Activated T-helper 2 cell treated with anti-CD3 and anti-CD28 coated beads, Interferon-gamma antibody, Interleukin-2, Interleukin-4, amounts not matched to agents 10 μg/mL and 5 μg/mL and 100 μg/mL, durations not matched to agents 14 hours and 24 hours and 36 hours (primary cell): ENCODE measurements around the gene PTPRC. TPM values are rescaled to one million over a fixed set of nuclear protein-coding genes. Genes with fewer than 3 reads are reported as not detected.

Experiments used
- DNase-seq: peaks from one replicate; pipeline ENCODE4 v3.0.0; 2021; ENCODE audit warnings: low spot score
- H3K27ac Mint-ChIP-seq: one replicate; pipeline ENCODE4 v1.8.0; 2021; ENCODE audit warnings: mixed read lengths
- H3K27me3 Mint-ChIP-seq: one replicate; pipeline ENCODE4 v1.8.0; 2021; ENCODE audit warnings: low read depth, mixed read lengths
- H3K36me3 Mint-ChIP-seq: one replicate; pipeline ENCODE4 v1.8.0; 2021; ENCODE audit warnings: low read depth, mixed read lengths
- H3K4me1 Mint-ChIP-seq: one replicate; pipeline ENCODE4 v1.8.0; 2021; ENCODE audit warnings: low read depth, mixed read lengths
- H3K4me3 Mint-ChIP-seq: one replicate; pipeline ENCODE4 v1.8.0; 2021; ENCODE audit warnings: low read depth, mild to moderate bottlenecking, moderate library complexity, mixed read lengths
- H3K9me3 Mint-ChIP-seq: one replicate; pipeline ENCODE4 v1.8.0; 2021; ENCODE audit warnings: mixed read lengths
- intact Hi-C: fragments of 100-400 bp; cut with micrococcal nuclease; formaldehyde crosslinking; loops from one replicate; pipeline ENCODE4 v1.15.1; 2023
- total RNA-seq: library from RNA; stranded (reverse); gene quantifications from 2 replicates; pipeline ENCODE4 v1.2.3, GENCODE V29; 2022

The PTPRC gene
- total RNA-seq, 1 donor from 2014 or later = 321 TPM

DNA sequence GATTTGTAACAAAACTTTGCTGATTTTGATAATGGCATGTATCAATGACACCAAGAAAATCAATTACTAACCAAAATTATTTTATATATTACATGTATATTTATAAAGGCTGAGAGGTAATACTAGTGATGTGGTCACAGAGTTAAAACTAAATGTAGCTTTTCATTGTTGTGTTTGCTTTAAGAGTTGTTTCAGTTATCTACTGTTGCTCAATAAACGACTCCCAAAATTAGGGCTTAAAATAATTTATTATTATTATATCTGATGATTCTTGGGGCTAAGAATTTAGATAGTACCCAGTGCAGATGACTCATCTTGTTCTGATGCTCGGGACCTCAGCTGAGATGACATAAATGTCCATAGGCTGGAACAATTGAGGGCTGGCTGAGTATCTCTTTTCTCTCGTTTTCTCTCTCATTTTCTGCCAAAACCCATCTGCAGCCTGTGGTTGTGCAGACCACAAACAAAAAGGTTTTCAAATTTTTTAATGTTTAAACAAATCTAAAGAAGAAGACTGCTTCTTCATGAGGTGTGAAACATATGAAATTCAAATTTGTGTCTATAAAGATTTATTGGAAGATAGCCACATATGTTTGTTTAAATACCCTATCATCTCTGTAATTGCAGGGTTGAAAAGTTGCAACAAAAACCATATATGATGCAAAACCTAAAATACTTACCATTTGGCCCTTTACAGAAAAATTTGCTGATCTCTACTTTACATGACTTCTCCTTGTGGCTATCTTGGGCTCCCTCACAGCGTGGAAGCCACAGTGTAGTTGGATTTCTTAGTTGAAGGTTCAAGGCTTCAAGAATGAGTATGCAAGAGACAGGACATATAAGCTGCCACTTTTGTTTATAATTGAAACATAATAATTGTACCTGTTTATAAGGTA is 14.8 kb upstream of the PTPRC start:
- DNase-seq = no peak
- H3K9me3 Mint-ChIP-seq = no peaks in the 10 kb centered on the region
- H3K27ac Mint-ChIP-seq = peak overlapping the region; percentile 73
- peaks cover 90% of the 10 kb centered on the region for H3K4me1 Mint-ChIP-seq
- H3K4me3 Mint-ChIP-seq = peak overlapping the region; percentile 30
- H3K36me3 Mint-ChIP-seq = peaks cover 15% of the 10 kb centered on the region
- intact Hi-C loops = loop anchor here (1.0 to 5.0 kb wide), 2 partner anchors 8 to 457 kb away; no protein-coding TSS in a partner anchor
- H3K27me3 Mint-ChIP-seq = no peaks in the 10 kb centered on the region

DNA sequence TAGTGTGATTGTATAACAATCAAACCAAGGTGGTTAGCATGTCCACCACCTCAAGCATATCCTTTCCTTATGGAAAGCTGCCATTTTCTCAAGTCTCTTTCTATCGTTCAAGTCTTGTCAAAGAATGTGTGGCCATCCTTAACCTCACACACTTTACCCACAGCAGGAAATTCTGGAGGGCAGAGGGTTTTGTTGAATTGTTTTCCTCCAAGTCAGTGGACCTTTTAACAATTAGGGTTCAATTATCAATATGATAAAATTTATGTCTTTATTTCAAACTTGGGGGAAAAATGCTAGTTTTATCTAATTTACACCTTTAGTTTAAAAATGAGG is 14.2 kb upstream of the PTPRC start:
- DNase-seq = no peak
- peaks cover 91% of the 10 kb centered on the region for H3K4me1 Mint-ChIP-seq
- intact Hi-C loops = loop anchor here (1.0 to 5.0 kb wide), 2 partner anchors 8 to 457 kb away; no protein-coding TSS in a partner anchor
- H3K27me3 Mint-ChIP-seq = no peaks in the 10 kb centered on the region
- H3K9me3 Mint-ChIP-seq = no peaks in the 10 kb centered on the region
- peak overlapping the region; percentile 17 for H3K4me3 Mint-ChIP-seq
- peaks cover 21% of the 10 kb centered on the region for H3K36me3 Mint-ChIP-seq
- peak overlapping the region; percentile 73 for H3K27ac Mint-ChIP-seq

DNA sequence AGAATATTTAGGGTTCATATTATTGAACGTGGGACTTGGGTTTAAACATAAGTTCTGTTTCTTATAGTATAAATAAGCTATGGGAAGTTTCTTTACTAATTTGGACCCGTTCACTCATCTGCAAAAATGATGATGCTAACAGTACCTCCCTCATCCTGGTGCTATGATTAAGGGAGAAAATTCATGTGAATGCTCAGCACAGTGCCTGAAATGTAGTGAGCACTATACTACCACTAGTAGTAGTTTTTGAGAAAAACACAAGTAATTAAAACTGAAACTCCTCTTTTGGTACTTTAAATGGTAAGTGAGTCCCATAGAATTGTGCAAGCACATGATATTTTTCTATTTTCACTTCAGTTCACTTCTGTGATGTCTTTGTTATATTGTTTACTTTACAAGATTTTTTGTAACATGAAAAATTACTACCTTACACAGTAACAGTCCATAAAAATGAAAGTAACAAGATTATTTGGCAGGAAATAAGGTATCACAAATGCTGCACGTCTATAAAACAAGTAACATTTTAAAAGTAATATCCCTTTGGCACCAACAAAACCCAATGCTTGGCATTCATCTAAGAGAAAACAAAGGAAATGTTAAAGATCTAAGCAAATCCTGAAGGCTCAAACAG is 11.3 kb upstream of the PTPRC start:
- Mint-ChIP-seq H3K9me3 (no peaks in the 10 kb centered on the region), H3K27ac (peak overlapping the region; percentile 61), H3K36me3 (peaks cover 22% of the 10 kb centered on the region), H3K27me3 (no peaks in the 10 kb centered on the region), H3K4me3 (peak overlapping the region; percentile 30), H3K4me1 (peaks cover 87% of the 10 kb centered on the region)
- no peak for DNase-seq
- intact Hi-C loops = no loop called here

DNA sequence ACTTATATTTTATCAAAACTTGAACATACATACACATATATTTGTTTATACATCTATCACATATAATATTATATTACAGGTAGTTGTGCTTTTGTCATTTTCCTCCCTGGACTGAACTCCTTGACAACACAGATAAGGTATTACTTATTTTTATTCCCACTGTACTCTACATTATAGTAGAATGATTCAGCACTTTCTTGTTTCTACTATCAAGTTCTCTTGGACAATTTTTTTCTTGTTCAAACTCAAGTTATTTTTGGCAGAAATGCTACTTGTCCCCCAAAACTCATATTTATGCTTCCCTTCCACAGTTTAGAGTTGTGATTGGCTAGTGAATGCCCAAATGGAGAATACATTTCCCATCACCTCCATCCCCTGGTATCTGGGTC is 10.8 kb upstream of the PTPRC start:
- Mint-ChIP-seq H3K36me3 (peaks cover 24% of the 10 kb centered on the region), H3K4me3 (peak overlapping the region; percentile 34), H3K27me3 (no peaks in the 10 kb centered on the region), H3K27ac (peak overlapping the region; percentile 61), H3K9me3 (peaks cover 1% of the 10 kb centered on the region), H3K4me1 (peaks cover 86% of the 10 kb centered on the region)
- no peak for DNase-seq
- intact Hi-C loops = no loop called here

DNA sequence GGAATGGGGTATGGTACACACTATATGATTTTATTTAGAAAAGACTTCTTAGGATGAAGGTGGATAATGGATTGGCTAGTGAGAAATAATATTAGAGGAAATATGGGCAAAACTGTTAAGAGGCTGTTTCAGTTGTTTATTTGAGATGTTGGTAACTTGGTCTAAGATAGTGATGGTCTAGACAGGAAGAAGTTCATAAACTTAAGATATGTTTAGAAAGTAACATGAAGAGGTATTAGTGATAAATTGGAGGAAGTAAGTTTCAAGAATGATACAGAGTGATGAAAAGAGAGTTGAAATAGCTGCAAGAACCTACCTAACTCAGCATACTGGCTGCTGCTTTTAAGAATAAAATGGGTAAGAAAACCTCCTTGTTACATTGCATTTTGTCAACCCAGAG is 9.2 kb upstream of the PTPRC start:
- H3K36me3 Mint-ChIP-seq = peaks cover 40% of the 10 kb centered on the region
- H3K4me1 Mint-ChIP-seq = peaks cover 88% of the 10 kb centered on the region
- H3K4me3 Mint-ChIP-seq = no peak overlapping the region
- no peak for DNase-seq
- H3K9me3 Mint-ChIP-seq = peaks cover 15% of the 10 kb centered on the region
- intact Hi-C loops = no loop called here
- H3K27me3 Mint-ChIP-seq = no peaks in the 10 kb centered on the region
- peak overlapping the region; percentile 15 for H3K27ac Mint-ChIP-seq

DNA sequence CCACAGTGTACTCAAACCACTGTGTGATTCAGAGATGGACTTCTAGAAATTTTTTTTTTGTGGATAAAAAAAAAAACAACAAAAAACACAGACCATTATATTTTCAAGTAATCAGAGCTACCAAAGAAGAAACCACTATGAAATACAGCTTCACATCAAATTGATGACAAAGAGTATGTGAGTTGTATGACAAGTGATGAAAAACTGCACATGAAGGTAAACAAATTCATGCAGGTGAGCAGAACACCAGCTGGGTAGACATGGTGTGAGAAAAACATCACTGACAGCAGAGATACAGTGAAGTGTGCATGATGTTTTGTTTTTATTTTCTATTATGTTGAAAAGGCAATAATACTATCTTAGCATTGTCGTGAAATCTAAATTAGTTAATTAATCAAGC is 8.0 kb upstream of the PTPRC start:
- Mint-ChIP-seq H3K9me3 (peaks cover 15% of the 10 kb centered on the region), H3K27ac (no peak overlapping the region), H3K27me3 (no peaks in the 10 kb centered on the region), H3K4me3 (no peak overlapping the region), H3K4me1 (peaks cover 87% of the 10 kb centered on the region), H3K36me3 (peaks cover 47% of the 10 kb centered on the region)
- no peak for DNase-seq
- intact Hi-C loops = no loop called here

DNA sequence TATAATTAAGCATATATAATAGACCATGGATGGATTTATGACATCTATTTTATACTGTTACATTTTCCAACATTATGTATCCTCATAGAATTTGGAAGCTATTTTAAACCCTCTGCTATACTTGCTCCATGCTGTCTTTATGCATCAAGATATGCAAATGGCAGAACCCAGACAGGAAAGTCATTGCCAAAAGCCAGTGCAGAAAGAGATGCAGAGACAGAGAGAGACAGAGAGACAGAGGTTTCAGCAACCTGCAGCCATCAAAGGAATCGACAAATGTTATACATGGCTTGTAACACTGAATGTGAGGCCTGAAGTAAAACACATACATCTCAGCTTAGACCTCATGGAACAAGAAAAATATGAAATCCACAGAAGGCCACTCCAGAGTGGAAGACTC is 7.5 kb upstream of the PTPRC start:
- intact Hi-C loops = no loop called here
- Mint-ChIP-seq H3K27ac (peak overlapping the region; percentile 10), H3K9me3 (peaks cover 15% of the 10 kb centered on the region), H3K4me3 (no peak overlapping the region), H3K4me1 (peaks cover 87% of the 10 kb centered on the region), H3K27me3 (no peaks in the 10 kb centered on the region), H3K36me3 (peaks cover 45% of the 10 kb centered on the region)
- DNase-seq = no peak

DNA sequence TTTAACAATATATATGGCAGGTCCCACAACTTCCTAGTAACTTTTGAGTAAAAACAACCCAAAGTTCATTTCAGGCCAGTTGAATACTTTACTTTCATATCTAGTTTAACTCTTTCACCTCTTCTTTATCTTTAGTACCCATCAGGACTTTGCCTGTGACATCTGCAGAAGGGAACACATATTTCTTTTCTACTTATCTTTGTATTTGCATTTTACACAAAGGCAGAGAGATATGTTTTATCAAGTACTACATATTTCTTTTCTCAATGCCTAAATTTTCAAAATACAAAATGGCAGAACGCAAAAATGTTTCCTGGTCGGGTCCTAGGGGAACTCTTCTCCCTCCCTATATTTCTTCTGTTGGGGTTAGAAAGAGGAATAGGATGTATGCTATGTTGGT is 6.8 kb upstream of the PTPRC start:
- H3K27me3 Mint-ChIP-seq = no peaks in the 10 kb centered on the region
- H3K27ac Mint-ChIP-seq = peak overlapping the region; percentile 36
- H3K36me3 Mint-ChIP-seq = peaks cover 39% of the 10 kb centered on the region
- no peak overlapping the region for H3K4me3 Mint-ChIP-seq
- peaks cover 15% of the 10 kb centered on the region for H3K9me3 Mint-ChIP-seq
- no peak for DNase-seq
- peaks cover 87% of the 10 kb centered on the region for H3K4me1 Mint-ChIP-seq
- intact Hi-C loops = loop anchor here (1.0 kb wide), 1 partner anchor 8 kb away; no protein-coding TSS in a partner anchor

DNA sequence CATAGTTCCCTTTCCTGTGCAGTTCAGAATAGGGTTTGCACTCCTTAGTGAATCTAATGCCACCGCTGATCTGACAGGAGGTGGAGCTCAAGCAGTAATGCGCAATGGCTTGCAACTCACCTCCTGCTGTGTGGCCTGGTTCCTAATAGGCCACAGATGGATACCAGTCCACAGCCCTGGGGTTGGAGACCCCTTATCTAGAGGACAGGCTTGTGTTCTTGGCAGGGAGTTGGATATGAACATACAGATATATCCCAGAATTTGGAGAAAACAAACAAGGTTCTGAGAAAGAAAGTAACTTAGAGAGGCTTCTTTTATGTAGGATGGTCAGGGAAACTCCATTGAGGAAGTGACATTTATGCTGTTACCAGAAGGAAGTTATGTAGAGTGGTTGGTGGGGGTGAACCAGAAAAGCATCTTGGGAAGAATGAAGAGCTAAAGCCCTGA is 5.1 kb upstream of the PTPRC start:
- intact Hi-C loops = no loop called here
- Mint-ChIP-seq H3K9me3 (peaks cover 15% of the 10 kb centered on the region), H3K27me3 (no peaks in the 10 kb centered on the region), H3K27ac (peak overlapping the region; percentile 53), H3K4me1 (peaks cover 84% of the 10 kb centered on the region), H3K36me3 (peaks cover 33% of the 10 kb centered on the region), H3K4me3 (peak overlapping the region; percentile 28)
- DNase-seq = no peak

DNA sequence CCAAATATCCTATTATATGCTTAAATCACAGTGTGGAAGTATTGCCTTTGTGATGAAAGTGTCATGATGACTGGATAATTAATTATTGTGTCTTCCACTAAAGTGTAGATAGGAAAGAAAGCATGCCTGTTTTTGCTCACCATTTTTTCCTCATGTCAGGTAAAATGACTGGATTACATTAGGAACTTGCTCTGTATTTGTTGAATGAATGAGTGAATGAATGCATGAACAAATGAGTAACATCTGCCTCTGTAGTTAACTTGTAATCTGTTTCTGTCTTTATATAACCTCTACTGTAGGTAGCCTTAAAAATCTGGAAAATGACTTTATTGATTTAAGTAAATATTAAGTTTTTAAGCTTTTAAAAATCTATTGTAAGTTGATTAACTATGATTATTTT is 2.9 kb upstream of the PTPRC start:
- DNase-seq = no peak
- Mint-ChIP-seq H3K27me3 (no peaks in the 10 kb centered on the region), H3K36me3 (peaks cover 41% of the 10 kb centered on the region), H3K9me3 (peaks cover 15% of the 10 kb centered on the region), H3K4me1 (peaks cover 67% of the 10 kb centered on the region), H3K4me3 (no peak overlapping the region), H3K27ac (peak overlapping the region; percentile 57)
- intact Hi-C loops = loop anchor here (1.0 kb wide), 1 partner anchor 15 kb away; no protein-coding TSS in a partner anchor

DNA sequence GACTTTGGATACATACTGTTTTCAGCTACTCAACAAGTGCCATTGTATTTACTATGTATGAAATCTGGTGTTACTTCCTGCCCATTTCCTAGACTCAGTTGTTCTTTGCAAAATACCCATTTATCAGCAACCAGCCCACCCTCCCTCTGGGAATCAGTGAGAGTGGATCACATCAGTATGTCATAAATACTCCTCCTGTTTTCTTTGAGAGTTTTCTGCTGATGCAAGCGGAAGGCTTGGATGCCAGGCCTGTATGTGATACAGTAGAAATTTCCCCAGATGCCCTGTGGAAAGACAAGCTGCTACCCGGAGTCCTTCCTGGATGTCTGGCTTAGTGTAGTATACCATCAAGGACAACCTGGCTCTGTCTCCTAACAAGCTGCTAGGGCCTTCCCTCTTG is 2.4 kb upstream of the PTPRC start:
- H3K4me3 Mint-ChIP-seq = peak overlapping the region; percentile 67
- H3K27ac Mint-ChIP-seq = peak overlapping the region; percentile 76
- no peaks in the 10 kb centered on the region for H3K27me3 Mint-ChIP-seq
- H3K36me3 Mint-ChIP-seq = peaks cover 42% of the 10 kb centered on the region
- H3K9me3 Mint-ChIP-seq = peaks cover 15% of the 10 kb centered on the region
- peaks cover 65% of the 10 kb centered on the region for H3K4me1 Mint-ChIP-seq
- DNase-seq = no peak
- intact Hi-C loops = loop anchor here (1.0 kb wide), 1 partner anchor 15 kb away; no protein-coding TSS in a partner anchor

DNA sequence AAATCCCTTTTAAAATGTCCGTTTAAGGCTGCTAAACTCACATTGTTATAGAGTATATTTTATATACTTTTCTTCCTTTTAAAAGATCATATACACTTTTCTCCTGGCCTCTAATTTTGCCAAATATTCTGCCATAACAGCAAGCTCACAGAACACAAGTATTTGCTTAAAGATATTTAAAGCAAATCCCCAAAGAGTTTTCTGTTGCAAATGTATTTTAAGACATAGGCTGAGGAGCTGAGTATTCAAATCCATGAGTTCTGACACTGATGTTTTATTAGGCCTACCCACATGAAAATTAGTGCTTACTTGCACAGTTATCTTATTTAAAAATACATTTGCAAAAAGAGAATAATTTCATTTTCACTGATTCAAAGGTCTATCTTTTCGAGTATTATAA is 1.7 kb upstream of the PTPRC start:
- Mint-ChIP-seq H3K9me3 (peaks cover 15% of the 10 kb centered on the region), H3K36me3 (peaks cover 50% of the 10 kb centered on the region), H3K4me3 (peak overlapping the region; percentile 67), H3K4me1 (peaks cover 57% of the 10 kb centered on the region), H3K27me3 (no peaks in the 10 kb centered on the region), H3K27ac (peak overlapping the region; percentile 76)
- intact Hi-C loops = no loop called here
- no peak for DNase-seq

DNA sequence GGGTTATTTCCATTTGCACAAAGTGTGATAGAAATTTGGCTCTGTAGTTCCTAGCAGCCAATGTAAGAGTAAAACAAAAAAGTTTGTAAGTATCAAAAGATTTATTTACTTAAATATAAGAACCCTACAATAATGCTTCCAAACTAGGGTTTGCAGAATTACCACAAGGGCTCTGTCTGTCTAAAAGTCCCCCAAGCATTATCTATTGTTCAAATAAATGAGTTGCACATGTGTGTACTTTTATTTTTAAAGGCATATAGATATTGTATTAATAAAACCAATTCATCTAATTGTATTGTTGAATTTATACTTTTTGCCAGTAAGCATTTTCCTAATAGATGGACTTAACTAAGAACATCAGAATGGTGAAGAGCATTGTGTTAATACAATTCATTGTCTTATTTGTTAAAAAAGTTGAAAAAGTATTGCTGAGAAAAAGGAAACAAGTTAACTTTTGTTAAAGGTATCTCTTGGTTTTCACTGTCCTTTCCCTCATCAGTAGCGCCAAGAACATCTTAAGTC is 863 bp upstream of the PTPRC start:
- Mint-ChIP-seq H3K4me1 (peaks cover 59% of the 10 kb centered on the region), H3K27ac (peak overlapping the region; percentile 94), H3K4me3 (peak overlapping the region; percentile 93), H3K27me3 (no peaks in the 10 kb centered on the region), H3K9me3 (peaks cover 15% of the 10 kb centered on the region), H3K36me3 (peaks cover 57% of the 10 kb centered on the region)
- no peak for DNase-seq
- intact Hi-C loops = no loop called here
